NCI-H2196 treated with DMSO at 0.1 percent for 48 hours (cell line): ENCODE data around the gene ARHGAP42.

Experiments used
- DNase-seq: peaks from one replicate; lab custom pipeline; 2025; ENCODE audit not compliant: unreplicated experiment; lab: John Stamatoyannopoulos, UW

Gene ARHGAP42

DNA sequence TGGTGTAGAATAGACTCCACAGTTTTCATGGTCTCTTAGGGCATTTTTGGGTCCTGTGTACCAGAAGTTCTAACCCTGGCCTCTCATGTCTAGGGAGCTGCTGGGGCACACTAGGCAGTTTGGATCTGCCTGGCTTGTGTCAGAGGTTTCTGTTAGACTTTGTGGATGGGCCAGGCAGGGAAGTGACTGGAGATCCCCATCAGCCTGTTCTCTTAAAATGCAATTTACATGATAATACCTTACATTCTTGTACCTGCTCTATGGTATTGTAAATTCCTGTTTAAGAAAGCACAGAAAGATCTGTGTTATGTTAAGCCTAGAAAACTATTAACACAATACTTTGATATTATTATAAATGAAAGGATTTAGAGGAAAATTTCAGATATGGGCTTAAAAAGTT is 104.0 kb downstream of the ARHGAP42 start:
- DNase-seq, result no peak

GRCh38 chr11:100791860-100792259 is 104.8 kb downstream of the ARHGAP42 start:
- no peak for DNase-seq

DNA sequence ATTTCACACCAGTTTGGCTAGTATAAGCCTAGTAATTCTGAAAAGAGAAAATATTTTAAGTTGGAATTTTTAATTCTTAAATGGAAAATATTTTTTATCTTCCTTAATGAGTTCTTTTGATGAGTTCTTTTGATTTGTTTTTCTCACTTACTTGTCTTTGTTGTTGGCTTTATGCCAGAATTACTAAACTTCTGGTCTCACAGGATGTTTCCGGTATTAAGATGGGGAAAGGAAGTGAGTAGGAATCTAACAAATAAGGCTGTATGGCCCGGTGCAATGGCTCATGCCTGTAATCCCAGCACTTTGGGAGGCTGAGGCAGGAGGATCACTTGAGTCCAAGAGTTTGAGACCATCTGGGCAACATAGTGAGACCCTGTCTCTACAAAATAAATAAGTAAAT is 106.4 kb downstream of the ARHGAP42 start:
- no peak for DNase-seq

DNA sequence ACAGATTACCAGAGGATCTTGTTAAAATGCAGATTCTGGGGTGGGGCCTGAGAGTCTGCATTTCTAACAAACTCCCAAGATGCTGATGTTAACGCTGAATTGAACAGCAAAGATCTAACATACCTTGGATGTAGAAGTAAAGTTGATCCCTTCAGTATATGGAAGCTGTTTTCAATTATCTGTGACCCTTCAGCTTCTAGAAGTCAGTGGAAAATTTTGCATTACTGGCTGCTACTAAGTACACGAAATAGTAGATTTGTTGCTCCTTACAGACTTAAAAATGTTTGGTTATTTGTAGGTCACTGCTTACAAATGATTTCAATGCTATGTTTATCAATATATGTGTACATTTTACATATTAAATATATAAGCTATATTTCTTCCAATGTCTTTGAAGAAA is 107.4 kb downstream of the ARHGAP42 start:
- no peak for DNase-seq

DNA sequence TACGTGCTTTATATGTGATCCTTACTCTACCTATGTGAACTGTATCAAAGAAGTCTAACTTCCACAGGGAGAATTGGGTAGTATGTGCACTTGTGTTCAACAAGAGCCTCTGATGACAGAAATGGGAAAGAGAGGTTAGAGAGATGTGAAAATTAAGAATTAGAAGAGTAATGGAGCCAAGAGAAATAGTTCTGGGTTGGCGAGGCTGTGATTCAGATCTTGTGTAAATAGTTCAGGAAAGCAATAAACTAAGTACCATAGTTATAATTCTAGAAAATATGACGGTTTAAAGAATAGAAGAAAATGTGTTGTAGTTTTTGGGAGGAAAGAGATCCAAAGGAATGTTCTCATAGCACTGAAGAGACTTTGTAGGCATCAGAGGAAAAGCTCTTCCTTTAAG is 112.4 kb downstream of the ARHGAP42 start:
- no peak for DNase-seq

GRCh38 chr11:100800202-100800601 is 113.1 kb downstream of the ARHGAP42 start:
- DNase-seq, result no peak

GRCh38 chr11:100801225-100801999 is 114.3 kb downstream of the ARHGAP42 start:
- DNase-seq, result no peak

GRCh38 chr11:100805506-100806199 is 118.6 kb downstream of the ARHGAP42 start:
- DNase-seq, result no peak

GRCh38 chr11:100806296-100806695 is 119.2 kb downstream of the ARHGAP42 start:
- DNase-seq, result no peak

DNA sequence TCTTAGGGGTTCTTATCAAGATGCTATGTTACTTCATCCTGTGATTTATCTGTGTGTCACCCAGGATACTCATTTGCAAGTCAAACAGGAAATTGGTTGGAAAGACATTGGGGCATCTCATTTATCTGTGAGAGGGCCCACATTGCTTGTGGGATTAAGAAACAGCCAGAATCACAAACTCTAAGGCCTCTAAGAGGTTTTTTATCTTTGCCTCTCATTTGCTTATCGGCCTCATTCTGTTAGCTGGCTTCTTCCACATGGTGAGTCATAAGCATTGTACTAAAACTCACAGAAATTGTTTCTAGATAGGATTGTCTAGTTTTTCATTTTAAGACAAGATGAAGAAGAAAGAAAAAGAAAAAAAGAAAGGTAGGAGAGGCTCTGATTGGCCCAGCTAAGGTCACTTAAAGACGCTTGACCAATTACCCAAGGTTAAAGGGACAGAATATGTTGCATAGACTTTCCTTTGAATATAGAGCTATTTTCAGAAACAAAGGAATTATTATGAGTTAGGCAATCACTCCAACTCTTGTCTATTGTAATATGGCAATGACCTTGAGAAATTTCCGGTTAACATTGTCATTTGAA is 121.9 kb downstream of the ARHGAP42 start:
- DNase-seq, result no peak

DNA sequence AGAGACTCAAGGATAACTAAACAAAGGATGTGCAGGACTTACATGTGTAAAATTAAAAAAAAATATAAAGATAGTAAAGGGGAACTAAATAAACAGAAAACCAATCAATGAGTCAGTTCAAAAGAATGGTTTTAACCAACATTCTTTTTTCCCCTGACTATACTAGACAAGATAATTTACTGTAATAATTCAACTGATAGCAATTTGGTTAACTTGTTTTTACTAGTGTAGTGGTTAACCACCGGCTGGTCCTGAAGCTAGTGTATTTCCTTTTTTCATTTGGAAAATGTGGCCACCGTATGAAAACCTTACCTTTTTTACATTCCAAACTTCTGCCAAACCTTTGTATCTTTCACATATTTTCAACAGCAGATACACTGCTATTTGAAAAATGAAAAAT is 123.1 kb downstream of the ARHGAP42 start:
- no peak for DNase-seq

DNA sequence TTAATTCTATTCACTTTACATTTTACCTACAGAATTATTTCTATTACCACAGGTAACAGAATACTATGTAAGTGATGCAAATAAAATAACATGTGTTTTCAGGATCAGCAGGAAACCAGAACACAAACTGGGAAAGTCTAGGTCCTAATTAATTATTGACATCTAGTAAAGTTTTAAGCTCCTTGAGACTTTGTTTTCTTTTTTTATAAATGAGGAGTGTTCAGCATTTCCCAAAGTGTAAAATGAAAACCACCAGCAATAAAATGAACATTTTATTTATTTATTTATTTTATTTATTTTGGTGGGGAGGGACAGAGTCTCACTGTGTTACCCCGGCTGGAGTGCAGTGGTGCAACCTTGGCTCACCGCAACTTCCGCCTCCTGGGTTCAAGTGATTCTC is 123.6 kb downstream of the ARHGAP42 start:
- DNase-seq, result no peak

- no peak for DNase-seq
Observed at GRCh38 chr11:100812517-100812916, 125.4 kb downstream of the ARHGAP42 start.

- no peak for DNase-seq
Observed at GRCh38 chr11:100815787-100816330, 128.8 kb downstream of the ARHGAP42 start.

GRCh38 chr11:100816823-100817222 is 129.7 kb downstream of the ARHGAP42 start:
- DNase-seq, result no peak

- DNase-seq, result no peak
Observed at GRCh38 chr11:100817620-100818019, 130.5 kb downstream of the ARHGAP42 start.

- DNase-seq, result no peak
Observed at GRCh38 chr11:100820621-100821020, 133.5 kb downstream of the ARHGAP42 start.

DNA sequence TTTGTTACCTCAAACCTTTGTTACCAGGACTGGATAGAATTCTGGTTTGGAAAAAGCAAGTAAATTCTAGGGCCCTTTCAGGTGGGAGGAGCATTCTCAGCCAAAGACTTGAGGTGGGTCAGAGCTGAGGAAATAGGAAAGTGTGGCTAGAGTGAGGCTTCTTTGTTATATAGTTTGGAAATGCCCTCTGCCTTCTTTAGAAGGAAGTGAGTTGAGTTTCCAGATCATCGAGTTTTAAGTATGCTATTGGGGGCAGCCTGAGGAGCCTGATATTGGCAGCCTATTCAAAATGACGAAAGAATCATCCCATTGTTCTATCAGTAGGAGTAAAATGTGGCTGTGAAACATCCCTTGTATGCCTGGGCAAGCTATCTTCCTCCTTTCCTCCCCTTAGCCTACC is 134.1 kb downstream of the ARHGAP42 start:
- no peak for DNase-seq

DNA sequence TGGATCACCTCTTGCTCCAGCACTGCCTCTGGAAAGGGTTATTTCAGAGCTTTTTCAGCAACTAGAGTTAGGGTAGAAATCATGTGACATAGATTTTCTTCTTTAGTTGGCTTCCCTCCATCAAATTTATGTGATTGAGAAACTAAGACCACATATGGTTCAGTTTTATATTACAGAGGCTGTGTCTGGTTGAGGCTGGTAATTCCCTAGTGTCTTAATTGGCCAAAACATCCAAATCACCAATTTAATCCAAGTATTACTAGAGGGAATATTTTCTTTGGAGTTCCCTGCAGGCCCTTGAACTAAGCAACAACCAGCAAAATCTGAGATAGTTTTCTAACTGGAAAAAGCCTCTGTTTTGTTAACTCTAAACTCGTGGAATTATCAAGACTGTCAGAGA is 136.3 kb downstream of the ARHGAP42 start:
- no peak for DNase-seq

DNA sequence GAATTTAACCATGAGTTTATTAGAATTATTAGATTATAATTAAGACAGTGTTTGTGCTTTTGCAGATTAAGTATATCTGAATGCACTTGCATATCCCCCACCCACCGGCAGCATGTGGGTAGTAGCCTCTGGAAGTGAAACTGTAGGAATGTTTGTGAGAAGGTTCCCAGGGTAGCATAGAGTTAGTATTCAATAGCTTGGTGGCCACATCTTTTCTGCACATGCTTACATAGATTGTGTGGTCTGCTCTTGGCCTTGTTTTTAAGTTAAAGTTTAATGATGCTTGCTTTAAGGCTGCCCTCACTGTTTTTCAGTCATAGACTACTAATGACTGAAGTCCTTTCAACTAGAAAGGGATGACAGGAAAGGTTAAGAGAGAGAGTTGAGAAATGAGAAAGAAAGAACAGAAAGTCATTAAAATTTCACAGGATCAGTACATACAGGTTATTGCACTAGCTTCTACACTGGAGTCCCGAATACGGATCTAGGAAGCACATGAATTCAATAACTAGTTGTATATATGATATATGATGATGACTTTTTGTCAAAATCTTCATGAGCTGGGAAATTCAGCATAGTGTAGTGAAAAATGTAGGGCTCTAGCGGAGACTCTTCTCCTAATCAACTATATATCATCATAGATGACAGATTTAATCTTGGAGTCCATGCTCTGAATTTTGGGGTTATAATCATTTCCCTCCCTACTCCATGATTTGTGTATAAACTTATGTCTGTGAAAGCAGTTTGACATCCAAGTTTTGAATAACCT is 137.1 kb downstream of the ARHGAP42 start:
- DNase-seq, result no peak

- no peak for DNase-seq
Observed at GRCh38 chr11:100825626-100826025, 138.5 kb downstream of the ARHGAP42 start.
